ENCODE data around the gene CYCS. TPM values are rescaled to one million over a fixed set of nuclear protein-coding genes. Genes with fewer than 3 reads are reported as not detected.

CYCS gene
- total RNA-seq, 2 experiments from 2014 or later, result 126 to 131 TPM

DNA sequence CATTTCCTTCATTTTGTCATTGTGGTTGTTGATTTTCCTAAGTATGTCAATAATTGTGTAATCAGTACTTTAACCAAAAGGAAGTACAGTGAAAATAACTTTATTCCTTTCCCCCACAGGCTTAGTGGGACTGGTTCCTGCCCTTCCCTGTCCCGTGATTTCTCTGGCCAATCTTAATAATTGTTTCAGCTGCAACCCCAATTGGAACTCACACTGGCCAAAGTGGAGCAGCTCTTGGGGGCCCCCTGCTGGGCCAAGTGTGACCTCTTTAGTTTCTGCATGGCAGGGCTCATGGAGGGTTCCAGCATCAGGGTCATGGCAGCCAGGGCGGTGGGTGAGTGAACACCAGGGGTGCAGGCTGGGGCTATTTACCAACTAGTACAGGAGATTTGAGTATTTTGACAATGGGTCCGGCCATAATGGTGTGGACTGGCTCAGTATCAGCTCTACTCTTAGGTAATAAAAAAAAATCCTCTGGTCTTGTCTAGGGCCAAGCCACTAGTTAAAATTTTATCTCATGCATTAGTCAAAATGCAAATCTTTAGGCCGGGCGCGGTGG is 31.7 kb downstream of the CYCS start:
- peaks cover 12% of the 10 kb centered on the region for H3K4me1 Mint-ChIP-seq (ENCODE audit: low read depth)
- no peaks in the 10 kb centered on the region for H3K36me3 Mint-ChIP-seq (ENCODE audit: low read depth)
- H3K4me3 Mint-ChIP-seq, result no peak overlapping the region
- no peaks in the 10 kb centered on the region for H3K9me3 Mint-ChIP-seq
- H3K27me3 Mint-ChIP-seq, result peaks cover 4% of the 10 kb centered on the region
- POLR2A ChIA-PET, result interaction anchor here (0.6 to 3.0 kb wide), 4 partner anchors 32 to 281 kb away, joined by 4 to 11 read pairs (median 6); partner anchors contain the start of genes CYCS and OSBPL3
- ATAC-seq (ENCODE audit: poor library complexity), result peak; percentile 80
- Histone ChIP-seq H3K27me3 (ENCODE audit: control insufficient read depth in 1 of 2, insufficient read depth in 2 of 2, low read length in 2 of 2) (no peaks in the 10 kb centered on the region), H3K27ac (ENCODE audit: low read depth in 1 of 2, low read length in 2 of 2) (no peak overlapping the region), H3K9me3 (ENCODE audit: control insufficient read depth in 1 of 2, insufficient read depth in 1 of 2, low read length in 2 of 2) (no peaks in the 10 kb centered on the region), H3K4me1 (ENCODE audit: insufficient read depth, low read length) (peaks cover 9% of the 10 kb centered on the region), H3K36me3 (ENCODE audit: insufficient read depth, low read length) (no peaks in the 10 kb centered on the region), H3K4me3 (ENCODE audit: low read length) (no peak overlapping the region)
- intact Hi-C loops (cut with DNase I, micrococcal nuclease), result loop anchor here (5.0 to 10.0 kb wide), 6 partner anchors 64 to 1549 kb away; partner anchors contain the start of gene PALS2 (in 1 of the 2)
- peak; percentile 59 to 82 (median 70) for DNase-seq
- no peak overlapping the region for H3K27ac Mint-ChIP-seq
- TF ChIP-seq CTCF (IDR thresholded peaks at IDR 0.05), result peak; percentile 93
- CTCF ChIA-PET, result interaction anchor here (0.6 to 5.0 kb wide), 22 partner anchors 8 to 281 kb away, joined by 3 to 43 read pairs (median 4); partner anchors contain the start of genes CYCS and OSBPL3

DNA sequence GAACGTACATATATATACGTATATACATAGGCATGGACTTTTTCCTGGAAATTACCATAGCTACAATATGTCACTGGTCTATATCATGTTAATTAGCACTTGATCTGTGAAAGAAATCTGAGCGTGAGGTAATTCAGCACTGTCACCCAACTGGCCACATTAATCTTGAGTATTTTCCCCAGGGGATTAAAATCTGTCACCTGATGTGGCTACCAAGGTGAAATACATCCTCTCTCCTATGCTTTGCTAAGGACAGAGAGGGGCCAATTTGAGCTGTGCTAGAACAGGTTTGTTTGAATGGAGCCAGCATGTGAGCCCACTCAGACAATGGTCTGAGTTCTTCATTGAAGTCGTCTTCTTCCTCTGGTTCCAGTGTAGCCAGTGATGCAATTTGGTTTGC is 33.3 kb downstream of the CYCS start:
- intact Hi-C loops (cut with DNase I, micrococcal nuclease), result loop anchor here (5.0 to 10.0 kb wide), 6 partner anchors 66 to 1547 kb away; partner anchors contain the start of gene PALS2 (in 1 of the 2)
- peaks cover 9% of the 10 kb centered on the region for H3K4me1 ChIP-seq (ENCODE audit: insufficient read depth, low read length)
- no peak overlapping the region for H3K4me3 ChIP-seq (ENCODE audit: low read length)
- no peaks in the 10 kb centered on the region for H3K9me3 ChIP-seq (ENCODE audit: control insufficient read depth in 1 of 2, insufficient read depth in 1 of 2, low read length in 2 of 2)
- DNase-seq (no peak), ATAC-seq (ENCODE audit: poor library complexity) (no peak)
- no peak for TF ChIP-seq CTCF (IDR thresholded peaks at IDR 0.05)
- H3K27ac ChIP-seq (ENCODE audit: low read depth in 1 of 2, low read length in 2 of 2), result no peak overlapping the region
- ChIA-PET CTCF (interaction anchor here (5.0 kb wide), 1 partner anchor 279 kb away, joined by 43 read pairs; no protein-coding TSS in a partner anchor), POLR2A (no interaction called here)
- no peaks in the 10 kb centered on the region for H3K9me3 Mint-ChIP-seq
- no peak overlapping the region for H3K4me3 Mint-ChIP-seq
- H3K36me3 Mint-ChIP-seq (ENCODE audit: low read depth), result no peaks in the 10 kb centered on the region
- no peaks in the 10 kb centered on the region for H3K36me3 ChIP-seq (ENCODE audit: insufficient read depth, low read length)
- peaks cover 4% of the 10 kb centered on the region for H3K27me3 Mint-ChIP-seq
- H3K27ac Mint-ChIP-seq, result no peak overlapping the region
- H3K27me3 ChIP-seq (ENCODE audit: control insufficient read depth in 1 of 2, insufficient read depth in 2 of 2, low read length in 2 of 2), result no peaks in the 10 kb centered on the region
- H3K4me1 Mint-ChIP-seq (ENCODE audit: low read depth), result peaks cover 12% of the 10 kb centered on the region

DNA sequence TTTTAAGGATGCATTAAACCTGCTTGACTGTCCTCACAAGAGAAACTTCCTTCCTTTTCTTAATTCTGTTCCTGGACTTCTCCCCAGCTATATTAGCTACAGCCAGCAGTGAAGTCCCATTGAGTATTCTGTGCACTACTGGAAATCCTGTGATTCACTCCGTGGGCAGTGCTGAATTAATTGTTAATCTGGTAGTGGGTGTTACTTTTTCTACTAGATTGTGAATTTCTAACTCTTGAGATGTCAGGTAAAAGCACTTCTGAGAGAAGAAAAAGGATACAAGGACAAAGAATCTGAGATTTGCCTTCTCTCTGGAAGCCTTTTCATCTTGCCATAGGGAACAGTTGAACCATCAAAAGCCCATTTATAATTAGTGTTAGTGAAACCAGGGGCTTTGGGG is 33.9 kb downstream of the CYCS start:
- peaks cover 4% of the 10 kb centered on the region for H3K27me3 Mint-ChIP-seq
- intact Hi-C loops (cut with DNase I, micrococcal nuclease), result loop anchor here (5.0 to 10.0 kb wide), 6 partner anchors 66 to 1546 kb away; partner anchors contain the start of gene PALS2 (in 1 of the 2)

More for the DNA sequence above, 33.9 kb downstream of the CYCS start:
- Mint-ChIP-seq H3K4me3 (no peak overlapping the region), H3K9me3 (no peaks in the 10 kb centered on the region), H3K27ac (no peak overlapping the region), H3K36me3 (ENCODE audit: low read depth) (no peaks in the 10 kb centered on the region), H3K4me1 (ENCODE audit: low read depth) (peaks cover 12% of the 10 kb centered on the region)
- Histone ChIP-seq H3K27ac (ENCODE audit: low read depth in 1 of 2, low read length in 2 of 2) (no peak overlapping the region), H3K4me1 (ENCODE audit: insufficient read depth, low read length) (peaks cover 9% of the 10 kb centered on the region), H3K36me3 (ENCODE audit: insufficient read depth, low read length) (no peaks in the 10 kb centered on the region), H3K4me3 (ENCODE audit: low read length) (no peak overlapping the region), H3K9me3 (ENCODE audit: control insufficient read depth in 1 of 2, insufficient read depth in 1 of 2, low read length in 2 of 2) (no peaks in the 10 kb centered on the region), H3K27me3 (ENCODE audit: control insufficient read depth in 1 of 2, insufficient read depth in 2 of 2, low read length in 2 of 2) (no peaks in the 10 kb centered on the region)
- DNase-seq, result no peak
- ATAC-seq (ENCODE audit: poor library complexity), result no peak
- CTCF ChIA-PET, result interaction anchor here (5.0 kb wide), 1 partner anchor 279 kb away, joined by 43 read pairs; no protein-coding TSS in a partner anchor
- POLR2A ChIA-PET, result no interaction called here
- no peak for TF ChIP-seq CTCF (IDR thresholded peaks at IDR 0.05)
